HEK293 (cell line): Measurements from ENCODE around the gene C22orf42.

ENCODE experiments used
- CTCF ChIA-PET: fragments of 350-600 bp; formaldehyde crosslinking; extraction: SDS; loops from one replicate; lab custom pipeline; 2021; ENCODE audit warnings: antibody characterized with exemption; lab: Yijun Ruan, JAX
- POLR2A ChIA-PET: fragments of 300-600 bp; formaldehyde crosslinking; extraction: SDS; loops from one replicate; lab custom pipeline; 2020; ENCODE audit warnings: antibody characterized with exemption, inconsistent platforms; lab: Yijun Ruan, JAX
- H3K27ac ChIP-seq: fragments of 200-500 bp; sonication (Bioruptor generic); 2 replicates; pipeline ENCODE4 v1.5.1; 2014; ENCODE audit warnings: low read depth, low read length, control low read depth, inconsistent platforms; ENCODE audit errors: extremely low read depth
- H3K36me3 ChIP-seq, 2 experiments: fragments of 200-500 bp in 1 of 2; sonication (Bioruptor generic) in 1 of 2; 1 replicate in 1 of 2; 2 replicates in 1 of 2; pipeline ENCODE4 v1.5.1; 2014 to 2017; ENCODE audit warnings: inconsistent platforms in 2 of 2, low read length in 2 of 2; ENCODE audit not compliant: control insufficient read depth in 2 of 2, insufficient read depth in 1 of 2
- H3K4me1 ChIP-seq: fragments of 200-500 bp; sonication (Bioruptor generic); 2 replicates; pipeline ENCODE4 v1.5.1; 2014; ENCODE audit warnings: mild to moderate bottlenecking, low read length, inconsistent platforms; ENCODE audit not compliant: control insufficient read depth, insufficient read depth
- H3K4me3 ChIP-seq: 2 replicates; pipeline ENCODE4 v1.5.1; 2011; ENCODE audit warnings: low read depth, mild to moderate bottlenecking, control low read depth, low read length, moderate library complexity
- H3K9me3 ChIP-seq: fragments of 200-500 bp; sonication (Bioruptor generic); 2 replicates; pipeline ENCODE4 v1.5.1; 2014; ENCODE audit warnings: low read depth, low read length, inconsistent platforms; ENCODE audit not compliant: control insufficient read depth, insufficient read depth
- FEZF1 ChIP-seq: fragments of 450-650 bp; formaldehyde crosslinking; IDR thresholded peaks from 2 replicates; pipeline ENCODE4 v1.5.1; 2016; ENCODE audit warnings: missing biosample characterization, missing genetic modification characterization
- HOXC10 ChIP-seq: sonication (generic); formaldehyde crosslinking; IDR thresholded peaks from 2 replicates; pipeline ENCODE4 v1.8.1; 2023; ENCODE audit warnings: mild to moderate bottlenecking, missing genetic modification reagents
- KLF10 ChIP-seq: fragments of 450-650 bp; IDR thresholded peaks from 2 replicates; pipeline ENCODE4 v1.5.1; 2018; ENCODE audit warnings: missing biosample characterization, mild to moderate bottlenecking, missing genetic modification characterization
- MYNN ChIP-seq: fragments of 450-650 bp; formaldehyde crosslinking; IDR thresholded peaks from 2 replicates; pipeline ENCODE4 v1.5.1; 2016; ENCODE audit warnings: missing biosample characterization, missing genetic modification characterization, borderline replicate concordance
- SP7 ChIP-seq: fragments of 450-650 bp; formaldehyde crosslinking; IDR thresholded peaks from 2 replicates; pipeline ENCODE4 v1.5.1; 2016; ENCODE audit warnings: missing biosample characterization, missing genetic modification characterization
- ZNF23 ChIP-seq: fragments of 450-650 bp; formaldehyde crosslinking; IDR thresholded peaks from 2 replicates; pipeline ENCODE4 v1.5.1; 2016; ENCODE audit warnings: missing biosample characterization, missing genetic modification characterization, borderline replicate concordance
- ZNF391 ChIP-seq: fragments of 450-650 bp; formaldehyde crosslinking; IDR thresholded peaks from 2 replicates; pipeline ENCODE4 v1.5.1; 2016; ENCODE audit warnings: low read depth, missing biosample characterization, missing genetic modification characterization, borderline replicate concordance
- ZNF394 ChIP-seq: fragments of 450-650 bp; formaldehyde crosslinking; IDR thresholded peaks from 2 replicates; pipeline ENCODE4 v1.5.1; 2016; ENCODE audit warnings: missing biosample characterization, missing genetic modification characterization, mild to moderate bottlenecking, moderate library complexity, borderline replicate concordance
- ZNF473 ChIP-seq: fragments of 450-650 bp; formaldehyde crosslinking; IDR thresholded peaks from 2 replicates; pipeline ENCODE4 v1.5.1; 2017; ENCODE audit warnings: missing biosample characterization, missing genetic modification characterization
- ZNF555 ChIP-seq: fragments of 450-650 bp; formaldehyde crosslinking; conservative IDR thresholded peaks from 2 replicates; pipeline ENCODE4 v1.5.1; 2017; ENCODE audit warnings: missing biosample characterization, mild to moderate bottlenecking, missing genetic modification characterization, inconsistent platforms
- ZNF654 ChIP-seq: fragments of 450-650 bp; formaldehyde crosslinking; IDR thresholded peaks from 2 replicates; pipeline ENCODE4 v1.5.1; 2016; ENCODE audit warnings: low read depth, missing biosample characterization, missing genetic modification characterization
- ZNF664 ChIP-seq: fragments of 450-650 bp; formaldehyde crosslinking; IDR thresholded peaks from 2 replicates; pipeline ENCODE4 v1.5.1; 2016; ENCODE audit warnings: missing biosample characterization, missing genetic modification characterization
- ZNF776 ChIP-seq: fragments of 450-650 bp; formaldehyde crosslinking; IDR thresholded peaks from 2 replicates; pipeline ENCODE4 v1.5.0; 2017; ENCODE audit warnings: missing biosample characterization, missing genetic modification characterization, borderline replicate concordance
- TF ChIP-seq, protein P1 (sequence below): fragments of 450-650 bp; formaldehyde crosslinking; IDR thresholded peaks from 2 replicates; pipeline ENCODE4 v1.5.1; 2016; ENCODE audit warnings: missing biosample characterization, missing genetic modification characterization
- TF ChIP-seq, protein P2 (sequence below): fragments of 450-650 bp; formaldehyde crosslinking; IDR thresholded peaks from 2 replicates; pipeline ENCODE4 v1.5.1; 2016; ENCODE audit warnings: missing biosample characterization, missing genetic modification characterization
- TF ChIP-seq, protein P3 (sequence below): fragments of 450-650 bp; formaldehyde crosslinking; IDR thresholded peaks from 2 replicates; pipeline ENCODE4 v1.5.1; 2016; ENCODE audit warnings: missing biosample characterization, missing genetic modification characterization
- TF ChIP-seq, protein P4 (sequence below): fragments of 450-650 bp; formaldehyde crosslinking; IDR thresholded peaks from 2 replicates; pipeline ENCODE4 v1.5.1; 2016; ENCODE audit warnings: missing biosample characterization, missing genetic modification characterization
- TF ChIP-seq, protein P5 (sequence below): fragments of 450-650 bp; formaldehyde crosslinking; IDR thresholded peaks from 2 replicates; pipeline ENCODE4 v1.5.1; 2016; ENCODE audit warnings: missing biosample characterization, missing genetic modification characterization

Gene C22orf42

DNA sequence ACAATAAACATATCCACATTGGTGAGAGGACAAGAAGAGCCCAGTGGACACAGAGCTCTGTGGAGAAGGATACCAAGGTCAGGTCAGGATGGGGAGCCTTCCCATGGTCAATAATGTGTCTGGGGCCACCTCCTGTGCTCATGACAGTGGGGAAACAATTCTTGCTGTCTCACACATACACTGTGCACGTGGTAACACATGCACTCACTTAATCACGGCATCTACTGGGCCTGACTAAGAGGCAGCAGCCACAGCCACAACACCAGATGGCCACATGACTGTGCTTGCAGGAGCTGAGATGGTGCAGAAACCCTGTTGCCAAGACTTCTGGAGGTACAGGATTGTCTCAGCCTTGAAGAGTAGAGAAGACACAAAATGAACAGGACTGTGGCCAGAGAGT is 28.6 kb downstream of the C22orf42 start (continued):
- no peak for TF ChIP-seq ZNF776 (tag by site-specific recombination)
- TF ChIP-seq, protein P1, sequence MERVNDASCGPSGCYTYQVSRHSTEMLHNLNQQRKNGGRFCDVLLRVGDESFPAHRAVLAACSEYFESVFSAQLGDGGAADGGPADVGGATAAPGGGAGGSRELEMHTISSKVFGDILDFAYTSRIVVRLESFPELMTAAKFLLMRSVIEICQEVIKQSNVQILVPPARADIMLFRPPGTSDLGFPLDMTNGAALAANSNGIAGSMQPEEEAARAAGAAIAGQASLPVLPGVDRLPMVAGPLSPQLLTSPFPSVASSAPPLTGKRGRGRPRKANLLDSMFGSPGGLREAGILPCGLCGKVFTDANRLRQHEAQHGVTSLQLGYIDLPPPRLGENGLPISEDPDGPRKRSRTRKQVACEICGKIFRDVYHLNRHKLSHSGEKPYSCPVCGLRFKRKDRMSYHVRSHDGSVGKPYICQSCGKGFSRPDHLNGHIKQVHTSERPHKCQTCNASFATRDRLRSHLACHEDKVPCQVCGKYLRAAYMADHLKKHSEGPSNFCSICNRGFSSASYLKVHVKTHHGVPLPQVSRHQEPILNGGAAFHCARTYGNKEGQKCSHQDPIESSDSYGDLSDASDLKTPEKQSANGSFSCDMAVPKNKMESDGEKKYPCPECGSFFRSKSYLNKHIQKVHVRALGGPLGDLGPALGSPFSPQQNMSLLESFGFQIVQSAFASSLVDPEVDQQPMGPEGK (tag by site-specific recombination): no peak

DNA sequence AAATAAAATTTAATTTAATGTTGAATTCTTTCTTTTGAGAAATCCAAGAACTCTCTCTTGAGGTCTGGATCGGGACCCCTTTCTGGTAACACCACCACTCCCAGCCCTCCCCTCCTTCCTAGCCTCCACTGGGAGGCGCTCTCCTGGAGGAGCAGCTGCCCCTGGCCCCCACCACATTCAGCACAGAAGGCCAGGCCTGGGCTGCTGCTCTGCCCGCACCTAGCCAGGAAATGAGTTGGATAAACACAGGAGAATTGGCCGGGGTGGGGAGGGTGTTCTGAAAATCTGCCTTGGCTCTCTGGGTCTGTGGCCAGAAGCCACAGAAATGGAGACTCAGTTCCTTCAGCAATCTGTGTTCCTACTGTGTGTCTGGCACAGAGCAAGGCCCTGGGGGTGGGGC is 31.2 kb downstream of the C22orf42 start:
- Histone ChIP-seq H3K4me3 (no peak overlapping the region), H3K36me3 (no peaks in the 10 kb centered on the region), H3K27ac (no peak overlapping the region), H3K4me1 (no peaks in the 10 kb centered on the region), H3K9me3 (no peaks in the 10 kb centered on the region)
- CTCF ChIA-PET: interaction anchor here (0.6 kb wide), 1 partner anchor 1532 kb away, joined by 5 read pairs; no protein-coding TSS in a partner anchor
- POLR2A ChIA-PET: no interaction called here
- TF ChIP-seq ZNF394 (tag by site-specific recombination) (no peak), HOXC10 (CRISPR knock-in tag) (no peak), ZNF555 (tag by site-specific recombination) (no peak), FEZF1 (tag by site-specific recombination) (no peak), ZNF664 (tag by site-specific recombination) (no peak), MYNN (tag by site-specific recombination) (no peak), ZNF391 (no peak), ZNF473 (tag by site-specific recombination) (no peak), SP7 (no peak), KLF10 (tag by site-specific recombination) (no peak), ZNF23 (tag by site-specific recombination) (no peak)
- TF ChIP-seq, protein P2, sequence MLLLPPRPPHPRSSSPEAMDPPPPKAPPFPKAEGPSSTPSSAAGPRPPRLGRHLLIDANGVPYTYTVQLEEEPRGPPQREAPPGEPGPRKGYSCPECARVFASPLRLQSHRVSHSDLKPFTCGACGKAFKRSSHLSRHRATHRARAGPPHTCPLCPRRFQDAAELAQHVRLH (tag by site-specific recombination): no peak
- TF ChIP-seq, protein P3, sequence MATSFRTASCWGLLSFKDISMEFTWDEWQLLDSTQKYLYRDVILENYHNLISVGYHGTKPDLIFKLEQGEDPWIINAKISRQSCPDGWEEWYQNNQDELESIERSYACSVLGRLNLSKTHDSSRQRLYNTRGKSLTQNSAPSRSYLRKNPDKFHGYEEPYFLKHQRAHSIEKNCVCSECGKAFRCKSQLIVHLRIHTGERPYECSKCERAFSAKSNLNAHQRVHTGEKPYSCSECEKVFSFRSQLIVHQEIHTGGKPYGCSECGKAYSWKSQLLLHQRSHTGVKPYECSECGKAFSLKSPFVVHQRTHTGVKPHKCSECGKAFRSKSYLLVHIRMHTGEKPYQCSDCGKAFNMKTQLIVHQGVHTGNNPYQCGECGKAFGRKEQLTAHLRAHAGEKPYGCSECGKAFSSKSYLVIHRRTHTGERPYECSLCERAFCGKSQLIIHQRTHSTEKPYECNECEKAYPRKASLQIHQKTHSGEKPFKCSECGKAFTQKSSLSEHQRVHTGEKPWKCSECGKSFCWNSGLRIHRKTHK (tag by site-specific recombination): no peak

DNA sequence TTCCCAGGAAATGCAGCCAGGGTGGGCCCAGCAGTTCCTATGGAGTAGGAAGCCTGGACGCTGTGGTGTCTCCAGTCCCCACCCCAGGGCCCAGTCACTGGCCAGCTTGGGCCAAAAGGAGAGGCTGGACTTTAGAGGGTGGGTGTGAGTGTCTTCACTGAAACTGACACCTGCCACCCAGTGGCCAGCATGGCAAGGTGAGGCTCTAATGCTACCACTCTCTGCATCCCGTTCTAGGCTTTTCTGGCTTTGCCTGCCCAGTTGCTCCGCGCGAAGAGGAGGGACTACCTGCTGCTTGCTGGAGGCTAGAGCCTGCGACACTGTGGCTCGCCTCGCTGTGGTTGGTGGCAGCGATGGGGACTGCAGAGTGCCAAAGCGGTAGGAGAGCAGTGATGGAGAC is 35.4 kb downstream of the C22orf42 start:
- no peak overlapping the region for H3K27ac ChIP-seq
- H3K36me3 ChIP-seq: no peaks in the 10 kb centered on the region
- H3K4me1 ChIP-seq: no peaks in the 10 kb centered on the region
- H3K4me3 ChIP-seq: no peak overlapping the region
- ChIA-PET POLR2A (no interaction called here), CTCF (no interaction called here)
- no peaks in the 10 kb centered on the region for H3K9me3 ChIP-seq
- TF ChIP-seq ZNF654: 0 out of 2 replicates have a peak, but pooled peaks have one; percentile 5
- TF ChIP-seq, protein P4, sequence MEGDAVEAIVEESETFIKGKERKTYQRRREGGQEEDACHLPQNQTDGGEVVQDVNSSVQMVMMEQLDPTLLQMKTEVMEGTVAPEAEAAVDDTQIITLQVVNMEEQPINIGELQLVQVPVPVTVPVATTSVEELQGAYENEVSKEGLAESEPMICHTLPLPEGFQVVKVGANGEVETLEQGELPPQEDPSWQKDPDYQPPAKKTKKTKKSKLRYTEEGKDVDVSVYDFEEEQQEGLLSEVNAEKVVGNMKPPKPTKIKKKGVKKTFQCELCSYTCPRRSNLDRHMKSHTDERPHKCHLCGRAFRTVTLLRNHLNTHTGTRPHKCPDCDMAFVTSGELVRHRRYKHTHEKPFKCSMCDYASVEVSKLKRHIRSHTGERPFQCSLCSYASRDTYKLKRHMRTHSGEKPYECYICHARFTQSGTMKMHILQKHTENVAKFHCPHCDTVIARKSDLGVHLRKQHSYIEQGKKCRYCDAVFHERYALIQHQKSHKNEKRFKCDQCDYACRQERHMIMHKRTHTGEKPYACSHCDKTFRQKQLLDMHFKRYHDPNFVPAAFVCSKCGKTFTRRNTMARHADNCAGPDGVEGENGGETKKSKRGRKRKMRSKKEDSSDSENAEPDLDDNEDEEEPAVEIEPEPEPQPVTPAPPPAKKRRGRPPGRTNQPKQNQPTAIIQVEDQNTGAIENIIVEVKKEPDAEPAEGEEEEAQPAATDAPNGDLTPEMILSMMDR: 0 out of 2 replicates have a peak, but pooled peaks have one; percentile 11
- TF ChIP-seq, protein P5, sequence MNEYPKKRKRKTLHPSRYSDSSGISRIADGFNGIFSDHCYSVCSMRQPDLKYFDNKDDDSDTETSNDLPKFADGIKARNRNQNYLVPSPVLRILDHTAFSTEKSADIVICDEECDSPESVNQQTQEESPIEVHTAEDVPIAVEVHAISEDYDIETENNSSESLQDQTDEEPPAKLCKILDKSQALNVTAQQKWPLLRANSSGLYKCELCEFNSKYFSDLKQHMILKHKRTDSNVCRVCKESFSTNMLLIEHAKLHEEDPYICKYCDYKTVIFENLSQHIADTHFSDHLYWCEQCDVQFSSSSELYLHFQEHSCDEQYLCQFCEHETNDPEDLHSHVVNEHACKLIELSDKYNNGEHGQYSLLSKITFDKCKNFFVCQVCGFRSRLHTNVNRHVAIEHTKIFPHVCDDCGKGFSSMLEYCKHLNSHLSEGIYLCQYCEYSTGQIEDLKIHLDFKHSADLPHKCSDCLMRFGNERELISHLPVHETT: no peak
- TF ChIP-seq, all 188 proteins: peak for 2
